Measurements from ENCODE around the gene ATP8B3. TPM values are rescaled to one million over a fixed set of nuclear protein-coding genes. Genes with fewer than 3 reads are reported as not detected.

ATP8B3 gene
- total RNA-seq, 1 experiment from 2014 or later, result 9.6 TPM

DNA sequence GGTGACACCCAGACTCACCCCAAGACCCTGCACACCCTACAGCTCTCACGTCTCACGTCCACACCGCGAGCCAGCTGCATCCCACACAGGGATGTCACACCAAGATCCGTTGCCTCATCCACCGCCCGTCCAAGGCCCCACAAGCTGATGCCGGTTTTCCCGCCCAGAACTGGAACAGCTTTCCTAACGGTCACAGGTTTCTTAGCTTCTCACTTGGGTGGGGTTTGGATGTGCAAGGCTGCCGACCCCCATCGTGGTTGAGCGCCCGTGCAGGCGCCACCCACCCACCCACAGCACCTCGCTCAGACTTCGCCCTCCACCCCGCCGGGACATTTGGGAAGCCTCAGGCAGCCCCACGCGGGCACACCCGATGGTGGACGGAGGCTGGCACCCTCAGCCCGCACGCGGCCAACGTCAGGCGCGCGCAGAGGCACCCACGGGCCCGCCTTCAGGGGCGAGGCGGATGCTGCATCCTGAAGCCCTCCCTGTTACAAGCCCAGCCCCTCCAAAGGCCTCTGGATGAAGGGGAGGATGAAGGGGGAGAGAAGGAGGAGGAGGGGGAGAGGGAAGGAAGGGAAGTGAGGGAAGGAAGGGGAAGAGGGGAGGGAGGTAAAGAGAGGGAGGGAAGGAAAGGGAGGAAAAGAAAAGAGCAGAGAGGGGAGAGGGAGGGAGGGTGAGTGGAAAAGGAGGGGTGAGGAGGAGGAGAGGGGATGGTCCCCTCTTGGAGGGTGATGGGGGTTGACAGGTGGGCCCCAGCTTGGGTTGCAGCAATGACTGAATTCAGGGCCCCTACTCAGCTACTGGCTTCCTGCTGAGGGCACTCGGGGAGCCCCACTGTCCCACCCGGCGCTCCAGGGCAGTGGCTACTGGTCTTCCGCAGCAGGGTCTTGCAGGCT is 45.9 kb downstream of the ATP8B3 start:
- no peak overlapping the region for H3K14ac ChIP-seq (ENCODE audit: insufficient read depth, low read length)
- H4K8ac ChIP-seq (replicated peaks; ENCODE audit: insufficient read length, low read depth, low read length), result no peak overlapping the region
- H3K36me3 Mint-ChIP-seq (ENCODE audit: insufficient read depth in 1 of 3, low read depth in 3 of 3), result peaks cover 0 to 7% (median 0%) of the 10 kb centered on the region in 3 experiments; a peak in 3 of 7 replicates
- peaks cover 13 to 28% of the 10 kb centered on the region in 2 experiments for H3K9me3 Mint-ChIP-seq
- no peak overlapping the region for H2BK12ac ChIP-seq (ENCODE audit: insufficient read length, low read depth, low read length)
- no peaks in the 10 kb centered on the region for H3K23me2 ChIP-seq (ENCODE audit: insufficient read length, low read depth, low read length, poor library complexity, severe bottlenecking)
- H2BK20ac ChIP-seq (ENCODE audit: low read depth, low read length, poor library complexity, severe bottlenecking), result no peak overlapping the region
- H3K9me3 ChIP-seq (ENCODE audit: control insufficient read depth, low read depth, low read length), result peaks cover 7% of the 10 kb centered on the region
- peaks cover 0 to 40% of the 10 kb centered on the region in 2 experiments; a peak in 3 of 4 replicates for H3K4me1 Mint-ChIP-seq
- no peak overlapping the region for H3K27ac ChIP-seq (ENCODE audit: insufficient read length, low read depth, low read length)
- H3K27ac Mint-ChIP-seq, result no peak overlapping the region
- 0 out of 2 replicates have a peak, but pooled peaks cover 4% of the 10 kb centered on the region for H3K4me1 ChIP-seq (ENCODE audit: insufficient read depth, low read length)
- no peak overlapping the region for H3K23ac ChIP-seq (ENCODE audit: insufficient read length, low read depth, low read length)
- no peak overlapping the region for H2BK120ac ChIP-seq (ENCODE audit: low read depth, low read length, poor library complexity, severe bottlenecking)
- H3T11ph ChIP-seq (ENCODE audit: low read length), result no peak overlapping the region
- H3K27me3 Mint-ChIP-seq (ENCODE audit: low read depth), result peaks cover 99% of the 10 kb centered on the region
- no peak overlapping the region for H4K91ac ChIP-seq (ENCODE audit: insufficient read length, low read depth, low read length)
- no peak overlapping the region for H2BK5ac ChIP-seq (ENCODE audit: insufficient read length, low read length)
- no peaks in the 10 kb centered on the region for H3K79me2 ChIP-seq (ENCODE audit: insufficient read depth, low read length)
- H2AFZ ChIP-seq (ENCODE audit: low read length), result no peak overlapping the region
- H3K4me2 ChIP-seq (ENCODE audit: insufficient read depth, insufficient read length, low read length), result no peak overlapping the region
- H4K20me1 ChIP-seq (ENCODE audit: control insufficient read depth, insufficient read depth, insufficient read length), result peaks cover 4% of the 10 kb centered on the region
- no peak overlapping the region for H2BK15ac ChIP-seq (ENCODE audit: low read depth, low read length)
- peak overlapping the region; percentile 66 for H3K18ac ChIP-seq (ENCODE audit: insufficient read length, low read depth, low read length)
- H3K4me3 Mint-ChIP-seq, result peak overlapping the region in 1 of 2 experiments; percentile 53; a peak in 1 of 5 replicates
- TF ChIP-seq, protein P1, sequence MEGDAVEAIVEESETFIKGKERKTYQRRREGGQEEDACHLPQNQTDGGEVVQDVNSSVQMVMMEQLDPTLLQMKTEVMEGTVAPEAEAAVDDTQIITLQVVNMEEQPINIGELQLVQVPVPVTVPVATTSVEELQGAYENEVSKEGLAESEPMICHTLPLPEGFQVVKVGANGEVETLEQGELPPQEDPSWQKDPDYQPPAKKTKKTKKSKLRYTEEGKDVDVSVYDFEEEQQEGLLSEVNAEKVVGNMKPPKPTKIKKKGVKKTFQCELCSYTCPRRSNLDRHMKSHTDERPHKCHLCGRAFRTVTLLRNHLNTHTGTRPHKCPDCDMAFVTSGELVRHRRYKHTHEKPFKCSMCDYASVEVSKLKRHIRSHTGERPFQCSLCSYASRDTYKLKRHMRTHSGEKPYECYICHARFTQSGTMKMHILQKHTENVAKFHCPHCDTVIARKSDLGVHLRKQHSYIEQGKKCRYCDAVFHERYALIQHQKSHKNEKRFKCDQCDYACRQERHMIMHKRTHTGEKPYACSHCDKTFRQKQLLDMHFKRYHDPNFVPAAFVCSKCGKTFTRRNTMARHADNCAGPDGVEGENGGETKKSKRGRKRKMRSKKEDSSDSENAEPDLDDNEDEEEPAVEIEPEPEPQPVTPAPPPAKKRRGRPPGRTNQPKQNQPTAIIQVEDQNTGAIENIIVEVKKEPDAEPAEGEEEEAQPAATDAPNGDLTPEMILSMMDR (conservative IDR thresholded peaks at IDR 0.05), result no peak
- H3K4ac ChIP-seq (ENCODE audit: low read depth, low read length), result no peak overlapping the region
- H3K79me1 ChIP-seq (ENCODE audit: insufficient read depth, low read depth, low read length, poor library complexity, severe bottlenecking), result no peaks in the 10 kb centered on the region
- DNase-seq, result no peak
- no peak overlapping the region for H4K5ac ChIP-seq (ENCODE audit: insufficient read length, low read depth, low read length)
- no peak overlapping the region for H2AK5ac ChIP-seq (ENCODE audit: insufficient read length, low read length)
- peaks cover 68% of the 10 kb centered on the region for H3K27me3 ChIP-seq (ENCODE audit: insufficient read depth, low read length)
- H3K56ac ChIP-seq (ENCODE audit: insufficient read length, low read depth, low read length), result no peak overlapping the region
- WGBS (ENCODE audit: extremely low coverage, insufficient read length, low lambda C conversion rate), result no CpG with 5 or more reads among the region's 38 CpGs
- H3K9ac ChIP-seq (ENCODE audit: extremely low read depth, insufficient read length, low read length), result no peak overlapping the region

Measured in H9 (cell line).